Spleen (tissue), 7 donors: ENCODE measurements around the gene C5orf63.

ENCODE experiments used
- CTCF ChIP-seq, 11 experiments: fragments of 200-600 bp in 7 of 11; fragments of 450-650 bp in 4 of 11; sonication (generic) in 4 of 11; IDR thresholded peaks in 8 of 11; conservative IDR thresholded peaks in 3 of 11; 1 replicate in 7 of 11; 2 replicates in 4 of 11; pipeline versions ENCODE4 v1.4.0 to v1.8.0; 2016 to 2021; ENCODE audit warnings: antibody characterized with exemption in 11 of 11, inconsistent platforms in 4 of 11, mild to moderate bottlenecking in 1 of 11
- POLR2AphosphoS5 ChIP-seq, 3 donors: sonication (generic); formaldehyde crosslinking; IDR thresholded peaks; one replicate each; pipeline ENCODE4 v1.5.1; 2017; ENCODE audit warnings: antibody characterized with exemption in 3 of 3
- donor health status: DM: no; HTN: no; CAD: no; lungs with moderate emphysema.
- donor health status: DM: no; HTN: no; CAD: no.
- donor health status: DM: no; HTN: no; CAD: no.

GRCh38 chr5:127092690-127093089, 19.4 kb upstream of the C5orf63 start:
- TF ChIP-seq CTCF (IDR thresholded peaks at IDR 0.05 in 8 of 11, conservative IDR thresholded peaks at IDR 0.05 in 3 of 11), result no peak
- no peak for TF ChIP-seq POLR2AphosphoS5 (IDR thresholded peaks at IDR 0.05)
